Anterior cingulate cortex (tissue), 58 donors: ENCODE measurements around the gene SEBOX.

Source experiments
- DNase-seq, 58 donors: peaks; one replicate each; lab custom pipeline; 2025; lab: John Stamatoyannopoulos, UW

SEBOX gene

GRCh38 chr17:28394337-28395116, 29.5 kb upstream of the SEBOX start:
- DNase-seq = no peak

GRCh38 chr17:28392491-28392890, 27.5 kb upstream of the SEBOX start:
- DNase-seq = no peak

GRCh38 chr17:28391401-28391800, 26.4 kb upstream of the SEBOX start:
- no peak for DNase-seq

- DNase-seq = no peak
Measured at GRCh38 chr17:28390984-28391383, 26.0 kb upstream of the SEBOX start.

- no peak for DNase-seq
Measured at GRCh38 chr17:28390563-28390962, 25.6 kb upstream of the SEBOX start.

GRCh38 chr17:28390141-28390540, 25.1 kb upstream of the SEBOX start:
- DNase-seq = no peak

GRCh38 chr17:28388106-28388505, 23.1 kb upstream of the SEBOX start:
- no peak for DNase-seq

- no peak for DNase-seq
Measured at GRCh38 chr17:28386391-28386790, 21.4 kb upstream of the SEBOX start.

- DNase-seq = no peak
Measured at GRCh38 chr17:28385406-28385805, 20.4 kb upstream of the SEBOX start.

GRCh38 chr17:28385037-28385400, 20.0 kb upstream of the SEBOX start:
- no peak for DNase-seq

GRCh38 chr17:28384281-28385036, 19.5 kb upstream of the SEBOX start:
- DNase-seq = peak in 4 of 58 donors; percentile 11 to 30 (median 20)

GRCh38 chr17:28381141-28381825, 16.3 kb upstream of the SEBOX start:
- DNase-seq = peak in 12 of 58 donors; percentile 9 to 67 (median 48)

- no peak for DNase-seq
Measured at GRCh38 chr17:28379814-28380801, 15.1 kb upstream of the SEBOX start.

- DNase-seq = peak in 2 of 58 donors; percentile 23 to 60
Measured at GRCh38 chr17:28372945-28373274, 7.9 kb upstream of the SEBOX start.

GRCh38 chr17:28372203-28372944, 7.4 kb upstream of the SEBOX start:
- peak in 14 of 58 donors; percentile 19 to 58 (median 46) for DNase-seq

GRCh38 chr17:28371245-28372202, 6.5 kb upstream of the SEBOX start, which contains the start of gene SARM1:
Gene SARM1 (plus strand): TSS chr17:28371694. CDS start chr17:28372033, 339 bp downstream.
- DNase-seq = peak in 54 of 58 donors; percentile 32 to 86 (median 72)

- no peak for DNase-seq
Measured at GRCh38 chr17:28370744-28371103, 5.7 kb upstream of the SEBOX start.
